ENCODE results near the gene ASCL2. TPM values are rescaled to one million over a fixed set of nuclear protein-coding genes. Genes with fewer than 3 reads are reported as not detected.

The ASCL2 gene
- total RNA-seq, 4 donors from 2014 or later: not detected

GRCh38 chr11:2223153-2223794, 47.1 kb downstream of the ASCL2 start:
- Histone ChIP-seq H3K27ac (no peak overlapping the region), H3K4me1 (no peaks in the 10 kb centered on the region), H3K4me3 (no peak overlapping the region), H3K36me3 (no peaks in the 10 kb centered on the region), H3K27me3 (peaks cover 0 to 19% (median 14%) of the 10 kb centered on the region in 3 donors), H3K9me3 (no peaks in the 10 kb centered on the region)
- DNase-seq: no peak
- in situ Hi-C loops (cut with MboI; ENCODE audit: low sequenced_read_pairs in 4 of 4): no loop called here
- ATAC-seq: no peak
- no peak for TF ChIP-seq POLR2A (IDR thresholded peaks at IDR 0.05)
- TF ChIP-seq CTCF (IDR thresholded peaks at IDR 0.05 in 4 of 5, conservative IDR thresholded peaks at IDR 0.05 in 1 of 5): no peak
- intact Hi-C loops (cut with DNase I; ENCODE audit: low total_unique reads): no loop called here

- DNase-seq (no peak), ATAC-seq (no peak)
- H3K27ac ChIP-seq: no peak overlapping the region
- no peaks in the 10 kb centered on the region for H3K4me1 ChIP-seq
- intact Hi-C loops (cut with DNase I; ENCODE audit: low total_unique reads): no loop called here
- no peaks in the 10 kb centered on the region for H3K9me3 ChIP-seq
- in situ Hi-C loops (cut with MboI; ENCODE audit: low sequenced_read_pairs in 4 of 4): no loop called here
- H3K27me3 ChIP-seq: peaks cover 0 to 20% (median 14%) of the 10 kb centered on the region in 3 donors
- no peaks in the 10 kb centered on the region for H3K36me3 ChIP-seq
- no peak for TF ChIP-seq POLR2A (IDR thresholded peaks at IDR 0.05)
- TF ChIP-seq CTCF (IDR thresholded peaks at IDR 0.05 in 4 of 5, conservative IDR thresholded peaks at IDR 0.05 in 1 of 5): no peak
- no peak overlapping the region for H3K4me3 ChIP-seq
Observed at GRCh38 chr11:2222451-2222850, 47.9 kb downstream of the ASCL2 start.

- no peak overlapping the region for H3K4me3 ChIP-seq
- no peak for TF ChIP-seq CTCF (IDR thresholded peaks at IDR 0.05 in 4 of 5, conservative IDR thresholded peaks at IDR 0.05 in 1 of 5)
- no peak for TF ChIP-seq POLR2A (IDR thresholded peaks at IDR 0.05)
- no peaks in the 10 kb centered on the region for H3K4me1 ChIP-seq
- no peak overlapping the region for H3K27ac ChIP-seq
- H3K9me3 ChIP-seq: no peaks in the 10 kb centered on the region
- intact Hi-C loops (cut with DNase I; ENCODE audit: low total_unique reads) (no loop called here), in situ Hi-C loops (cut with MboI; ENCODE audit: low sequenced_read_pairs in 4 of 4) (no loop called here)
- H3K36me3 ChIP-seq: no peaks in the 10 kb centered on the region
- no peak for DNase-seq
- no peak for ATAC-seq
- peaks cover 0 to 21% (median 14%) of the 10 kb centered on the region in 3 donors for H3K27me3 ChIP-seq
Observed at GRCh38 chr11:2221591-2221990, 48.8 kb downstream of the ASCL2 start.

- no peaks in the 10 kb centered on the region for H3K4me1 ChIP-seq
- DNase-seq (no peak), ATAC-seq (no peak)
- no peak overlapping the region for H3K27ac ChIP-seq
- TF ChIP-seq CTCF (IDR thresholded peaks at IDR 0.05 in 4 of 5, conservative IDR thresholded peaks at IDR 0.05 in 1 of 5) (no peak), POLR2A (IDR thresholded peaks at IDR 0.05) (no peak)
- no peaks in the 10 kb centered on the region for H3K9me3 ChIP-seq
- intact Hi-C loops (cut with DNase I; ENCODE audit: low total_unique reads) (no loop called here), in situ Hi-C loops (cut with MboI; ENCODE audit: low sequenced_read_pairs in 4 of 4) (no loop called here)
- H3K4me3 ChIP-seq: no peak overlapping the region
- H3K27me3 ChIP-seq: peaks cover 0 to 25% (median 14%) of the 10 kb centered on the region in 3 donors
- no peaks in the 10 kb centered on the region for H3K36me3 ChIP-seq
Observed at GRCh38 chr11:2221024-2221423, 49.4 kb downstream of the ASCL2 start.

Measured in gastrocnemius medialis (tissue), 4 donors.